Breast epithelium (tissue), 4 donors: ENCODE data around the gene LEPR. TPM values are rescaled to one million over a fixed set of nuclear protein-coding genes. Genes with fewer than 3 reads are reported as not detected.
"Not testable (repeated sequence)": the region's sequence is repeated elsewhere in the genome, so short reads cannot be mapped to it uniquely, and the experiment has no call there.

Source experiments
- DNase-seq, 2 donors: peaks; one replicate each; pipeline ENCODE4 v3.0.0-alpha.2; 2019; ENCODE audit warnings: low spot score in 2 of 2
- H3K27ac ChIP-seq, 2 donors: fragments of 200-600 bp; sonication (generic) in 1 of 2; one replicate each; pipeline ENCODE4 v1.5.1; 2016 to 2019; ENCODE audit warnings: mild to moderate bottlenecking in 1 of 2
- H3K27me3 ChIP-seq, 2 donors: fragments of 200-600 bp; sonication (generic) in 1 of 2; one replicate each; pipeline versions ENCODE4 v1.5.1 to v1.6.0; 2017 to 2019; ENCODE audit warnings: control low read depth in 1 of 2, mild to moderate bottlenecking in 1 of 2
- H3K36me3 ChIP-seq: fragments of 200-600 bp; one replicate; pipeline ENCODE4 v1.5.1; 2019
- H3K4me1 ChIP-seq, 2 donors: fragments of 200-600 bp; sonication (generic); one replicate each; pipeline ENCODE4 v1.5.1; 2016 to 2019; ENCODE audit warnings: control low read depth in 1 of 2
- H3K4me3 ChIP-seq, 3 donors: fragments of 200-600 bp; sonication (generic); 1 replicate in 2 of 3; 2 replicates in 1 of 3; pipeline ENCODE4 v1.5.1; 2016 to 2019; ENCODE audit warnings: mild to moderate bottlenecking in 3 of 3, moderate library complexity in 2 of 3
- H3K9me3 ChIP-seq, 2 donors: fragments of 200-600 bp; sonication (generic) in 1 of 2; one replicate each; pipeline ENCODE4 v1.5.1; 2016 to 2019; ENCODE audit warnings: control low read depth in 1 of 2
- CTCF ChIP-seq, 3 donors: fragments of 450-650 bp; IDR thresholded peaks; one replicate each; pipeline ENCODE4 v1.5.1; 2016 to 2017; ENCODE audit warnings: antibody characterized with exemption in 3 of 3, mild to moderate bottlenecking in 3 of 3, moderate library complexity in 3 of 3
- POLR2A ChIP-seq: fragments of 450-650 bp; IDR thresholded peaks from one replicate; pipeline ENCODE4 v1.6.1; 2016; ENCODE audit warnings: antibody characterized with exemption, mild to moderate bottlenecking, moderate library complexity
- POLR2AphosphoS5 ChIP-seq, 3 donors: sonication (generic); formaldehyde crosslinking; IDR thresholded peaks; one replicate each; pipeline ENCODE4 v1.6.1; 2017; ENCODE audit warnings: antibody characterized with exemption in 3 of 3
- intact Hi-C: fragments of 100-400 bp; cut with DNase I; formaldehyde crosslinking; loops from one replicate; pipeline ENCODE4 v1.15.1; 2023; ENCODE audit warnings: low total_unique reads
- total RNA-seq, 3 donors: library from RNA; depleted of rRNA; stranded (reverse); fragments of >200 nt; gene quantifications; one replicate each; pipeline ENCODE4 v1.1.0, GENCODE V29; 2016

Gene LEPR
- total RNA-seq, 3 donors from 2014 or later, result 23.3 to 49.5 (median 23.5) TPM

GRCh38 chr1:65378247-65378946 lies 42.1 kb upstream of the LEPR start:
- Histone ChIP-seq H3K4me3 (no peak overlapping the region), H3K27me3 (no peaks in the 10 kb centered on the region)
- intact Hi-C loops, result no loop called here

GRCh38 chr1:65384426-65384825 lies 36.0 kb upstream of the LEPR start:
- intact Hi-C loops, H3K9me3 ChIP-seq, DNase-seq, H3K4me1 ChIP-seq, H3K27me3 ChIP-seq, H3K36me3 ChIP-seq, H3K27ac ChIP-seq, H3K4me3 ChIP-seq: not testable (repeated sequence)

More at GRCh38 chr1:65378247-65378946, 42.1 kb upstream of the LEPR start:
- H3K27ac ChIP-seq, result no peak overlapping the region
- TF ChIP-seq POLR2AphosphoS5 (IDR thresholded peaks at IDR 0.05) (no peak), POLR2A (no peak), CTCF (IDR thresholded peaks at IDR 0.05) (no peak)
- no peak for DNase-seq
- H3K4me1 ChIP-seq, result no peaks in the 10 kb centered on the region
- H3K36me3 ChIP-seq, result no peaks in the 10 kb centered on the region
- H3K9me3 ChIP-seq, result no peaks in the 10 kb centered on the region

- DNase-seq, result no peak
- Histone ChIP-seq H3K9me3 (no peaks in the 10 kb centered on the region), H3K4me1 (no peaks in the 10 kb centered on the region), H3K4me3 (no peak overlapping the region), H3K27ac (no peak overlapping the region), H3K27me3 (no peaks in the 10 kb centered on the region), H3K36me3 (no peaks in the 10 kb centered on the region)
- intact Hi-C loops, result no loop called here
- no peak for TF ChIP-seq POLR2AphosphoS5 (IDR thresholded peaks at IDR 0.05)
These were observed 34.0 kb upstream of the LEPR start for GRCh38 chr1:65386439-65386838.

GRCh38 chr1:65387821-65388220 lies 32.6 kb upstream of the LEPR start:
- H3K4me1 ChIP-seq, result no peaks in the 10 kb centered on the region
- TF ChIP-seq CTCF (IDR thresholded peaks at IDR 0.05) (no peak), POLR2AphosphoS5 (IDR thresholded peaks at IDR 0.05) (no peak), POLR2A (no peak)
- H3K27ac ChIP-seq, result no peak overlapping the region
- H3K4me3 ChIP-seq, result no peak overlapping the region
- no peak for DNase-seq
- no peaks in the 10 kb centered on the region for H3K36me3 ChIP-seq
- H3K27me3 ChIP-seq, result no peaks in the 10 kb centered on the region
- H3K9me3 ChIP-seq, result no peaks in the 10 kb centered on the region
- intact Hi-C loops, result no loop called here

- TF ChIP-seq CTCF (IDR thresholded peaks at IDR 0.05) (no peak), POLR2A (no peak), POLR2AphosphoS5 (IDR thresholded peaks at IDR 0.05) (no peak)
- H3K27ac ChIP-seq, result no peak overlapping the region
- H3K4me3 ChIP-seq, result no peak overlapping the region
- H3K9me3 ChIP-seq, result no peaks in the 10 kb centered on the region
- H3K4me1 ChIP-seq, result no peaks in the 10 kb centered on the region
- DNase-seq, result no peak
- intact Hi-C loops, result no loop called here
- no peaks in the 10 kb centered on the region for H3K36me3 ChIP-seq
- no peaks in the 10 kb centered on the region for H3K27me3 ChIP-seq
These were observed 31.4 kb upstream of the LEPR start for GRCh38 chr1:65388908-65389695.

GRCh38 chr1:65392497-65392896 lies 28.0 kb upstream of the LEPR start:
- no peaks in the 10 kb centered on the region for H3K9me3 ChIP-seq
- intact Hi-C loops, result no loop called here
- DNase-seq, result no peak
- no peaks in the 10 kb centered on the region for H3K4me1 ChIP-seq
- TF ChIP-seq POLR2AphosphoS5 (IDR thresholded peaks at IDR 0.05) (no peak), POLR2A (no peak), CTCF (IDR thresholded peaks at IDR 0.05) (no peak)
- H3K36me3 ChIP-seq, result no peaks in the 10 kb centered on the region
- no peaks in the 10 kb centered on the region for H3K27me3 ChIP-seq
- no peak overlapping the region for H3K4me3 ChIP-seq
- no peak overlapping the region for H3K27ac ChIP-seq
